WTC11 (cell line): ENCODE results near the gene CAV2. TPM values are rescaled to one million over a fixed set of nuclear protein-coding genes. Genes with fewer than 3 reads are reported as not detected.

Source experiments
- ATAC-seq: fragments of 200-7000 bp; cut with Tn5 transposase; 2 replicates; pipeline ENCODE4 v1.10.0; 2021; ENCODE audit warnings: mild to moderate bottlenecking, moderate library complexity
- CTCF ChIA-PET: fragments of 300-600 bp; sonication (Branson Sonifier 250); formaldehyde crosslinking; loops from one replicate; lab custom pipeline; 2021; ENCODE audit warnings: antibody characterized with exemption; lab: Charles Lee
- POLR2A ChIA-PET: fragments of 350-600 bp; sonication (Branson Sonifier 250); formaldehyde crosslinking; loops from one replicate; lab custom pipeline; 2021; ENCODE audit warnings: antibody characterized with exemption; lab: Charles Lee
- DNase-seq: peaks from one replicate; pipeline ENCODE4 v3.0.0; 2021; ENCODE audit warnings: low spot score
- H3K27ac Mint-ChIP-seq: 2 replicates; pipeline ENCODE4 v1.8.0; 2021; ENCODE audit warnings: mixed read lengths
- H3K27me3 Mint-ChIP-seq: 2 replicates; pipeline ENCODE4 v1.8.0; 2021; ENCODE audit warnings: low read depth, mild to moderate bottlenecking, moderate library complexity, mixed read lengths
- H3K36me3 Mint-ChIP-seq: 2 replicates; pipeline ENCODE4 v1.8.0; 2021; ENCODE audit warnings: mixed read lengths
- H3K4me1 Mint-ChIP-seq: 2 replicates; pipeline ENCODE4 v1.8.0; 2022; ENCODE audit warnings: mixed read lengths
- H3K4me3 Mint-ChIP-seq: 2 replicates; pipeline ENCODE4 v1.8.0; 2021; ENCODE audit warnings: mild to moderate bottlenecking, moderate library complexity, mixed read lengths
- H3K9me3 Mint-ChIP-seq: 2 replicates; pipeline ENCODE4 v1.8.0; 2021; ENCODE audit warnings: mixed read lengths
- CBFB ChIP-seq: sonication (generic); formaldehyde crosslinking; IDR thresholded peaks from 2 replicates; pipeline ENCODE4 v1.8.1; 2022; ENCODE audit warnings: mild to moderate bottlenecking, low read depth, missing genetic modification reagents
- GRHL2 ChIP-seq: fragments of 250-450 bp; sonication (Bioruptor Pico); IDR thresholded peaks from 2 replicates; pipeline ENCODE4 v1.8.0; 2022; ENCODE audit warnings: mild to moderate bottlenecking, moderate library complexity; ENCODE audit not compliant: insufficient replicate concordance, severe bottlenecking
- KAT7 ChIP-seq: sonication (generic); formaldehyde crosslinking; IDR thresholded peaks from 2 replicates; pipeline ENCODE4 v1.8.1; 2023; ENCODE audit warnings: missing genetic modification reagents, mild to moderate bottlenecking, borderline replicate concordance
- NFE2L1 ChIP-seq: sonication (generic); formaldehyde crosslinking; IDR thresholded peaks from 2 replicates; pipeline ENCODE4 v1.8.1; 2023; ENCODE audit warnings: missing genetic modification reagents
- NR3C1 ChIP-seq: sonication (generic); formaldehyde crosslinking; conservative IDR thresholded peaks from 2 replicates; pipeline ENCODE4 v1.8.1; 2023; ENCODE audit warnings: low read depth, mild to moderate bottlenecking, missing genetic modification reagents
- SP1 ChIP-seq: sonication (generic); formaldehyde crosslinking; conservative IDR thresholded peaks from 2 replicates; pipeline ENCODE4 v1.8.1; 2022; ENCODE audit warnings: missing genetic modification reagents
- TEAD4 ChIP-seq: sonication (generic); formaldehyde crosslinking; IDR thresholded peaks from 2 replicates; pipeline ENCODE4 v1.8.0; 2022; ENCODE audit warnings: mild to moderate bottlenecking, missing genetic modification reagents
- ZNF219 ChIP-seq: sonication (generic); formaldehyde crosslinking; IDR thresholded peaks from 2 replicates; pipeline ENCODE4 v1.8.0; 2023; ENCODE audit warnings: missing genetic modification reagents, mild to moderate bottlenecking, borderline replicate concordance
- ZNF263 ChIP-seq: sonication (generic); formaldehyde crosslinking; IDR thresholded peaks from 2 replicates; pipeline ENCODE4 v1.8.1; 2022; ENCODE audit warnings: low read depth, mild to moderate bottlenecking, moderate library complexity, missing genetic modification reagents
- ZNF317 ChIP-seq: sonication (generic); formaldehyde crosslinking; IDR thresholded peaks from 2 replicates; pipeline ENCODE4 v1.8.1; 2023; ENCODE audit warnings: low read depth, mild to moderate bottlenecking, moderate library complexity, missing genetic modification reagents, borderline replicate concordance
- ZNF396 ChIP-seq: fragments of 250-450 bp; sonication (Bioruptor Pico); IDR thresholded peaks from 2 replicates; pipeline ENCODE4 v1.8.0; 2021; ENCODE audit warnings: mild to moderate bottlenecking, moderate library complexity, borderline replicate concordance
- total RNA-seq: library from RNA; stranded (reverse); gene quantifications from 3 replicates; pipeline ENCODE4 v1.2.3, GENCODE V29; 2021
- TF ChIP-seq, protein P1 (sequence below): sonication (generic); formaldehyde crosslinking; IDR thresholded peaks from 2 replicates; pipeline ENCODE4 v1.8.1; 2023; ENCODE audit warnings: mild to moderate bottlenecking, missing genetic modification reagents, moderate library complexity
- TF ChIP-seq, protein P2 (sequence below): fragments of 200-600 bp; IDR thresholded peaks from 2 replicates; pipeline ENCODE4 v1.8.0; 2022; ENCODE audit warnings: antibody characterized with exemption
- TF ChIP-seq, protein P3 (sequence below): fragments of 250-450 bp; sonication (Bioruptor Pico); IDR thresholded peaks from 2 replicates; pipeline ENCODE4 v1.9.0; 2021; ENCODE audit warnings: mild to moderate bottlenecking
- TF ChIP-seq, protein P4 (sequence below): fragments of 250-450 bp; sonication (Bioruptor Pico); IDR thresholded peaks from 2 replicates; pipeline ENCODE4 v1.9.0; 2021; ENCODE audit warnings: mild to moderate bottlenecking, borderline replicate concordance

Gene CAV2
- total RNA-seq, 1 experiment from 2014 or later, result 4.3 TPM

DNA sequence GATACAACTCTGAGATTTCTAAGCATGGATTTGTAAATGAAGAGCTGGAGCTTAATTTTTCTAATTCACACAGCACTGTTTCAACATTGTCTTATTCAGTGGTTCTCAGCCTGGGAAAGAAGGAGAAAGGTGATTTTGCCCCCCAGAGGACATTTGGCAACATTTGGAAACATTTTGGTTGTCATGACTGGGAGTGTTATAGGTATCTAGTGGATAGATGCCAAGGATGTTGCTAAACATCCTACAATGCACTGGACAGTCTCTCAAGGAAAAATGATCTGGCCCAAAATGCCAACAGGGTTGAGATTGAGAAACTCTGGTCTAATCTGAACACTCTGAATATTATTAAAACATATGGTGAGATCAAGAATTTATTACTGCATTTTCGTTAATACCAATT, 3.8 kb upstream of the CAV2 start:
- Mint-ChIP-seq H3K36me3 (no peaks in the 10 kb centered on the region), H3K27me3 (peaks cover 21% of the 10 kb centered on the region), H3K9me3 (peaks cover 7% of the 10 kb centered on the region; the same call in 1 of the 2 replicates), H3K4me3 (no peak overlapping the region), H3K27ac (no peak overlapping the region), H3K4me1 (peaks cover 10% of the 10 kb centered on the region)
- DNase-seq, result no peak
- ATAC-seq, result no peak
- POLR2A ChIA-PET, result no interaction called here
- CTCF ChIA-PET, result interaction anchor here (1.5 kb wide), 1 partner anchor 30 kb away, joined by 7 read pairs; no protein-coding TSS in a partner anchor
- TF ChIP-seq, protein P1, sequence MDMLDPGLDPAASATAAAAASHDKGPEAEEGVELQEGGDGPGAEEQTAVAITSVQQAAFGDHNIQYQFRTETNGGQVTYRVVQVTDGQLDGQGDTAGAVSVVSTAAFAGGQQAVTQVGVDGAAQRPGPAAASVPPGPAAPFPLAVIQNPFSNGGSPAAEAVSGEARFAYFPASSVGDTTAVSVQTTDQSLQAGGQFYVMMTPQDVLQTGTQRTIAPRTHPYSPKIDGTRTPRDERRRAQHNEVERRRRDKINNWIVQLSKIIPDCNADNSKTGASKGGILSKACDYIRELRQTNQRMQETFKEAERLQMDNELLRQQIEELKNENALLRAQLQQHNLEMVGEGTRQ (CRISPR knock-in tag), result no peak
- TF ChIP-seq, protein P2, sequence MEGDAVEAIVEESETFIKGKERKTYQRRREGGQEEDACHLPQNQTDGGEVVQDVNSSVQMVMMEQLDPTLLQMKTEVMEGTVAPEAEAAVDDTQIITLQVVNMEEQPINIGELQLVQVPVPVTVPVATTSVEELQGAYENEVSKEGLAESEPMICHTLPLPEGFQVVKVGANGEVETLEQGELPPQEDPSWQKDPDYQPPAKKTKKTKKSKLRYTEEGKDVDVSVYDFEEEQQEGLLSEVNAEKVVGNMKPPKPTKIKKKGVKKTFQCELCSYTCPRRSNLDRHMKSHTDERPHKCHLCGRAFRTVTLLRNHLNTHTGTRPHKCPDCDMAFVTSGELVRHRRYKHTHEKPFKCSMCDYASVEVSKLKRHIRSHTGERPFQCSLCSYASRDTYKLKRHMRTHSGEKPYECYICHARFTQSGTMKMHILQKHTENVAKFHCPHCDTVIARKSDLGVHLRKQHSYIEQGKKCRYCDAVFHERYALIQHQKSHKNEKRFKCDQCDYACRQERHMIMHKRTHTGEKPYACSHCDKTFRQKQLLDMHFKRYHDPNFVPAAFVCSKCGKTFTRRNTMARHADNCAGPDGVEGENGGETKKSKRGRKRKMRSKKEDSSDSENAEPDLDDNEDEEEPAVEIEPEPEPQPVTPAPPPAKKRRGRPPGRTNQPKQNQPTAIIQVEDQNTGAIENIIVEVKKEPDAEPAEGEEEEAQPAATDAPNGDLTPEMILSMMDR, result no peak
- TF ChIP-seq NFE2L1 (no peak), NR3C1 (CRISPR knock-in tag) (no peak)

DNA sequence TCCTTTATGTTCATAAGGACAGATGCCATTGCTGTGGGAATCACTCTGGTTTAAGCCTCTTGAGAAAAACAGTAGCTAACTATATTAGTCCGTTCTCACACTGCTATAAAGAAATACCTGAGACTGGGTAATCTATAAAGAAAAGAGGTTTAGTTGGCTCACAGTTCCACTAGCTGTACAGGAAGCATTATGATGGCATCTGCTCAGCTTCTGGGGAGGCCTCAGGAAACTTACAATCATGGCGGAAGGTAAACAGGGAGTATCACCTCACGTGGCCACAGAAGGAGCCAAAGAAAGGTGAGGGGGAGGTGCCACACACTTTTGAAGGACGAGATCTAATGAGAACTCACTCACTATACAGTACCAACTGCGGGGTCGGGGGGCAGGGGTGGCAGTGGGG, 2.9 kb upstream of the CAV2 start:
- ATAC-seq, result no peak
- H3K27me3 Mint-ChIP-seq, result peaks cover 30% of the 10 kb centered on the region
- no peak overlapping the region for H3K4me3 Mint-ChIP-seq
- no peak for TF ChIP-seq KAT7
- TF ChIP-seq, protein P3, sequence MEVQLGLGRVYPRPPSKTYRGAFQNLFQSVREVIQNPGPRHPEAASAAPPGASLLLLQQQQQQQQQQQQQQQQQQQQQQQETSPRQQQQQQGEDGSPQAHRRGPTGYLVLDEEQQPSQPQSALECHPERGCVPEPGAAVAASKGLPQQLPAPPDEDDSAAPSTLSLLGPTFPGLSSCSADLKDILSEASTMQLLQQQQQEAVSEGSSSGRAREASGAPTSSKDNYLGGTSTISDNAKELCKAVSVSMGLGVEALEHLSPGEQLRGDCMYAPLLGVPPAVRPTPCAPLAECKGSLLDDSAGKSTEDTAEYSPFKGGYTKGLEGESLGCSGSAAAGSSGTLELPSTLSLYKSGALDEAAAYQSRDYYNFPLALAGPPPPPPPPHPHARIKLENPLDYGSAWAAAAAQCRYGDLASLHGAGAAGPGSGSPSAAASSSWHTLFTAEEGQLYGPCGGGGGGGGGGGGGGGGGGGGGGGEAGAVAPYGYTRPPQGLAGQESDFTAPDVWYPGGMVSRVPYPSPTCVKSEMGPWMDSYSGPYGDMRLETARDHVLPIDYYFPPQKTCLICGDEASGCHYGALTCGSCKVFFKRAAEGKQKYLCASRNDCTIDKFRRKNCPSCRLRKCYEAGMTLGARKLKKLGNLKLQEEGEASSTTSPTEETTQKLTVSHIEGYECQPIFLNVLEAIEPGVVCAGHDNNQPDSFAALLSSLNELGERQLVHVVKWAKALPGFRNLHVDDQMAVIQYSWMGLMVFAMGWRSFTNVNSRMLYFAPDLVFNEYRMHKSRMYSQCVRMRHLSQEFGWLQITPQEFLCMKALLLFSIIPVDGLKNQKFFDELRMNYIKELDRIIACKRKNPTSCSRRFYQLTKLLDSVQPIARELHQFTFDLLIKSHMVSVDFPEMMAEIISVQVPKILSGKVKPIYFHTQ (CRISPR knock-in tag), result no peak
- TF ChIP-seq ZNF263 (CRISPR knock-in tag), result no peak
- TF ChIP-seq ZNF317 (CRISPR knock-in tag), result no peak
- no peak for TF ChIP-seq CBFB (CRISPR knock-in tag)
- TF ChIP-seq GRHL2 (CRISPR knock-in tag), result no peak
- TF ChIP-seq ZNF219 (CRISPR knock-in tag), result no peak
- no peak for TF ChIP-seq SP1 (CRISPR knock-in tag)
- TF ChIP-seq ZNF396 (CRISPR knock-in tag), result no peak
- no peak for TF ChIP-seq TEAD4 (CRISPR knock-in tag)
- TF ChIP-seq, protein P4, sequence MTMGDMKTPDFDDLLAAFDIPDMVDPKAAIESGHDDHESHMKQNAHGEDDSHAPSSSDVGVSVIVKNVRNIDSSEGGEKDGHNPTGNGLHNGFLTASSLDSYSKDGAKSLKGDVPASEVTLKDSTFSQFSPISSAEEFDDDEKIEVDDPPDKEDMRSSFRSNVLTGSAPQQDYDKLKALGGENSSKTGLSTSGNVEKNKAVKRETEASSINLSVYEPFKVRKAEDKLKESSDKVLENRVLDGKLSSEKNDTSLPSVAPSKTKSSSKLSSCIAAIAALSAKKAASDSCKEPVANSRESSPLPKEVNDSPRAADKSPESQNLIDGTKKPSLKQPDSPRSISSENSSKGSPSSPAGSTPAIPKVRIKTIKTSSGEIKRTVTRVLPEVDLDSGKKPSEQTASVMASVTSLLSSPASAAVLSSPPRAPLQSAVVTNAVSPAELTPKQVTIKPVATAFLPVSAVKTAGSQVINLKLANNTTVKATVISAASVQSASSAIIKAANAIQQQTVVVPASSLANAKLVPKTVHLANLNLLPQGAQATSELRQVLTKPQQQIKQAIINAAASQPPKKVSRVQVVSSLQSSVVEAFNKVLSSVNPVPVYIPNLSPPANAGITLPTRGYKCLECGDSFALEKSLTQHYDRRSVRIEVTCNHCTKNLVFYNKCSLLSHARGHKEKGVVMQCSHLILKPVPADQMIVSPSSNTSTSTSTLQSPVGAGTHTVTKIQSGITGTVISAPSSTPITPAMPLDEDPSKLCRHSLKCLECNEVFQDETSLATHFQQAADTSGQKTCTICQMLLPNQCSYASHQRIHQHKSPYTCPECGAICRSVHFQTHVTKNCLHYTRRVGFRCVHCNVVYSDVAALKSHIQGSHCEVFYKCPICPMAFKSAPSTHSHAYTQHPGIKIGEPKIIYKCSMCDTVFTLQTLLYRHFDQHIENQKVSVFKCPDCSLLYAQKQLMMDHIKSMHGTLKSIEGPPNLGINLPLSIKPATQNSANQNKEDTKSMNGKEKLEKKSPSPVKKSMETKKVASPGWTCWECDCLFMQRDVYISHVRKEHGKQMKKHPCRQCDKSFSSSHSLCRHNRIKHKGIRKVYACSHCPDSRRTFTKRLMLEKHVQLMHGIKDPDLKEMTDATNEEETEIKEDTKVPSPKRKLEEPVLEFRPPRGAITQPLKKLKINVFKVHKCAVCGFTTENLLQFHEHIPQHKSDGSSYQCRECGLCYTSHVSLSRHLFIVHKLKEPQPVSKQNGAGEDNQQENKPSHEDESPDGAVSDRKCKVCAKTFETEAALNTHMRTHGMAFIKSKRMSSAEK (CRISPR knock-in tag), result no peak
- DNase-seq, result no peak
- ChIA-PET POLR2A (no interaction called here), CTCF (no interaction called here)
- H3K27ac Mint-ChIP-seq, result no peak overlapping the region
- peaks cover 7% of the 10 kb centered on the region; the same call in 1 of the 2 replicates for H3K9me3 Mint-ChIP-seq
- no peaks in the 10 kb centered on the region for H3K36me3 Mint-ChIP-seq
- H3K4me1 Mint-ChIP-seq, result peaks cover 16% of the 10 kb centered on the region
